HL-60 (cell line): ENCODE results near the gene RPUSD1.

Source experiments
- POLR2AphosphoS5 ChIP-seq: IDR thresholded peaks from 2 replicates; pipeline ENCODE4 v1.6.1; 2012; ENCODE audit warnings: low read depth
- TF ChIP-seq, protein P1 (sequence below): IDR thresholded peaks from one replicate; pipeline ENCODE4 v1.5.1; 2011; ENCODE audit warnings: low read length, control low read depth, inconsistent platforms; ENCODE audit not compliant: insufficient read depth

DNA sequence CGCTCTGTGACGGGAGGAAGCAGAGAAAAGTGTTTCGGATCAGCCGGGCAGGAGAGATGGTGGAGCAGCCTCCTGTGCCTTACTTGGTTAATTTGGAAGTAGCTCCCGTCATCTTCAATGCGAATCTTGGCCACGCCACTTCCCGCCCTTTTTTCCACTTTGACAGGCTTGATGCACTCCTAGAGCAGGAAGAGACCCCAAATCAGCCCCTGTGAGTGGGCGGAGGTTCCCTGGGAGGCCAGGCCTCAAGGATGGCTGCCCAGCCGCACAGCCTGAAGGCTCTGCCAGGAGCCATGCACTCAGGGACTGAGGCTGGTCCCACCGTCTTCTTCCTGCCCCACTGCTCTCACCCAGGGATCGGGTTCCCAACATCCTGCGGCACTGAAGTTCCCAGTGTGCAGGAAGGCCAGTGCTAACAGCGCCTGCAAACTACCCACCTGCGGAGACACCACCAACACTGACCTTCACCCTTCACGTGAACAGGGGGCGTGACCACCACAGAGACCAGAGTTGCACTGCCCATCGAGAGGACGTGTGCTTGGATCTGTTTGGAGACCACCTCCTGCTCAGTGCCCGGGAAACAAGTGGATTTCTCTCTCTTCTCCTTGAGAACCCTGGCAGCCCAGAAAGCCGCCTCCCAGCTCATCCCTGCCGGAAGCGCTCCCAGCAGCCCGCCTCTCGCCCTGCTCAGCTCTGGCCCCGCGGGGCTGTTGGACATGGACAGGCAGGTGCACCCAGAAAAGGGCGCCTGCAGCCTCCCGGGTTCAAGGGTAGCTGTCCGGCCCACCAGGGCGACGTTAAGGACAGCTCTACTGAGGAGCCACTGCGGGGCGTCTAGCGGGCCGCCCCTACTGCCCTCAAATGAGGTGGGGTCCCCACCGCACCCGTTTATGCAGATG lies 48.4 kb downstream of the RPUSD1 start:
- TF ChIP-seq, protein P1, sequence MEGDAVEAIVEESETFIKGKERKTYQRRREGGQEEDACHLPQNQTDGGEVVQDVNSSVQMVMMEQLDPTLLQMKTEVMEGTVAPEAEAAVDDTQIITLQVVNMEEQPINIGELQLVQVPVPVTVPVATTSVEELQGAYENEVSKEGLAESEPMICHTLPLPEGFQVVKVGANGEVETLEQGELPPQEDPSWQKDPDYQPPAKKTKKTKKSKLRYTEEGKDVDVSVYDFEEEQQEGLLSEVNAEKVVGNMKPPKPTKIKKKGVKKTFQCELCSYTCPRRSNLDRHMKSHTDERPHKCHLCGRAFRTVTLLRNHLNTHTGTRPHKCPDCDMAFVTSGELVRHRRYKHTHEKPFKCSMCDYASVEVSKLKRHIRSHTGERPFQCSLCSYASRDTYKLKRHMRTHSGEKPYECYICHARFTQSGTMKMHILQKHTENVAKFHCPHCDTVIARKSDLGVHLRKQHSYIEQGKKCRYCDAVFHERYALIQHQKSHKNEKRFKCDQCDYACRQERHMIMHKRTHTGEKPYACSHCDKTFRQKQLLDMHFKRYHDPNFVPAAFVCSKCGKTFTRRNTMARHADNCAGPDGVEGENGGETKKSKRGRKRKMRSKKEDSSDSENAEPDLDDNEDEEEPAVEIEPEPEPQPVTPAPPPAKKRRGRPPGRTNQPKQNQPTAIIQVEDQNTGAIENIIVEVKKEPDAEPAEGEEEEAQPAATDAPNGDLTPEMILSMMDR = no peak
- TF ChIP-seq POLR2AphosphoS5 = no peak
